ENCODE results near the gene TULP1. TPM values are rescaled to one million over a fixed set of nuclear protein-coding genes. Genes with fewer than 3 reads are reported as not detected.

TULP1 gene
- total and polyA plus RNA-seq, 2 of the 8 experiments (the other 6 are each of a cell fraction or from before 2014, with no cell fraction given) = 3.2 to 6.8 TPM

DNA sequence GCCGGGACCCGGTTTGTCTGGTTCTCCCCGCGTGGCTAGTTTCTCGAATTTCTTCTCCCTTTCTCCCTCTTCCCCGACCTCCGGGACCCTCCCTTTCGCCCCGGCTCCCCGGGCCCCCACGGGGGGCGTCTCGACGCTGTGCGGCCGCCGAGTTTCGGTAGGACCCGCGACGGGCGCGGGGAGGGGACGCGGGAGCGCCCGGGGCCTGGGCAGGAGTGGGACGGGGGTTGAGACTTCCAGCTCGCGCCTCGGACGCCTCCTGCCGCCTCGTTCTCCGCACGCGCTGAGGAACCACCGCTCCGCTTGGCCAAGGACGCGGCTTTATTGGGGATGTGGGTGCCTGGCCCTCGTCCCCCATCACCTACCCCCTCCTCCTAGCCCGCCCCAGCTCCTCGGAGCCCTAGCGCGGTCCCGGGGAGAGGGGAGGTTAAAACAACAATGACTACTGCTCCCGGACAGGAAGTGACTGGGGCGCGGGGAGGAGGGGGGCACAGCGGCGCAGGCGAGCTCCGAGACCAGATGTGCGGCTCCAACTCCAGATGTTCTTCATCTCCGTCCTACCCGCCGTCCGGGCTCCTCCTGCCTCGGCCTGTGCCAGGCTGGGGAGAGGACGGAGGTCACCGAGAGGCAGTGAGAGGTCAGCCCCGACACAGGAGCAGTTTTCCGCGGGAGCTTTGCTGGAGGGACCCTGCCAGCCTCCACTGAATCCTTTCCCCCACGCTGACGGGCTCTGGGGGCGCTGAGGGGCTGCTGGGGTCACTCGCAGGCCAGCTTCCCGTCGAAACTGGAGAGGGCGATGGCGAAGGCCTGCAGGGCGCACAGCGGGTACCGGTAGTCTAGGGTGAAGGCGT is 14.9 kb downstream of the TULP1 start (continued):
- TF ChIP-seq EGR1 (IDR thresholded peaks at IDR 0.05; ENCODE audit: borderline replicate concordance, low read depth, low read length) (0 out of 2 replicates have a peak, but pooled peaks have one; percentile 5), TAF1 (IDR thresholded peaks at IDR 0.05; ENCODE audit: low read depth, low read length) (peak; percentile 41; the same call in 1 of the 2 replicates), CHD1 (IDR thresholded peaks at IDR 0.05; ENCODE audit: low read depth, low read length) (no peak), HDAC2 (IDR thresholded peaks at IDR 0.05; ENCODE audit: borderline replicate concordance in 1 of 2, low read depth in 2 of 2, low read length in 2 of 2) (no peak), YY1 (IDR thresholded peaks at IDR 0.05; ENCODE audit: low read depth, low read length) (no peak), PHF8 (conservative IDR thresholded peaks at IDR 0.05; ENCODE audit: low read depth, low read length) (no peak; the same call in 1 of the 2 replicates), POLR2AphosphoS5 (IDR thresholded peaks at IDR 0.05; ENCODE audit: low read depth, low read length) (peak; percentile 54), SP4 (IDR thresholded peaks at IDR 0.05; ENCODE audit: low read length) (no peak), SIRT6 (IDR thresholded peaks at IDR 0.05; ENCODE audit: low read length) (no peak), BRCA1 (IDR thresholded peaks at IDR 0.05; ENCODE audit: low read depth, low read length) (no peak), SIN3A (conservative IDR thresholded peaks at IDR 0.05 in 1 of 2, IDR thresholded peaks at IDR 0.05 in 1 of 2; ENCODE audit: low read depth in 1 of 2, low read length in 2 of 2) (0 out of 4 replicates have a peak, but pooled peaks of 1 of the 2 experiments have one; percentile 50), ASH2L (IDR thresholded peaks at IDR 0.05; ENCODE audit: low read length) (peak; percentile 73), CBX8 (IDR thresholded peaks at IDR 0.05; ENCODE audit: borderline replicate concordance, low read depth, low read length) (no peak), SIX5 (IDR thresholded peaks at IDR 0.05; ENCODE audit: low read depth, low read length) (no peak), RBBP5 (IDR thresholded peaks at IDR 0.05; ENCODE audit: borderline replicate concordance, low read depth, low read length) (no peak; the same call in 1 of the 2 replicates), TBP (IDR thresholded peaks at IDR 0.05; ENCODE audit: low read depth, low read length) (0 out of 2 replicates have a peak, but pooled peaks have one; percentile 21)
- TF ChIP-seq, protein P1, sequence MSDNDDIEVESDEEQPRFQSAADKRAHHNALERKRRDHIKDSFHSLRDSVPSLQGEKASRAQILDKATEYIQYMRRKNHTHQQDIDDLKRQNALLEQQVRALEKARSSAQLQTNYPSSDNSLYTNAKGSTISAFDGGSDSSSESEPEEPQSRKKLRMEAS (IDR thresholded peaks at IDR 0.05) = peak; percentile 94
